ENCODE data around the gene NUDT13.

NUDT13 gene

DNA sequence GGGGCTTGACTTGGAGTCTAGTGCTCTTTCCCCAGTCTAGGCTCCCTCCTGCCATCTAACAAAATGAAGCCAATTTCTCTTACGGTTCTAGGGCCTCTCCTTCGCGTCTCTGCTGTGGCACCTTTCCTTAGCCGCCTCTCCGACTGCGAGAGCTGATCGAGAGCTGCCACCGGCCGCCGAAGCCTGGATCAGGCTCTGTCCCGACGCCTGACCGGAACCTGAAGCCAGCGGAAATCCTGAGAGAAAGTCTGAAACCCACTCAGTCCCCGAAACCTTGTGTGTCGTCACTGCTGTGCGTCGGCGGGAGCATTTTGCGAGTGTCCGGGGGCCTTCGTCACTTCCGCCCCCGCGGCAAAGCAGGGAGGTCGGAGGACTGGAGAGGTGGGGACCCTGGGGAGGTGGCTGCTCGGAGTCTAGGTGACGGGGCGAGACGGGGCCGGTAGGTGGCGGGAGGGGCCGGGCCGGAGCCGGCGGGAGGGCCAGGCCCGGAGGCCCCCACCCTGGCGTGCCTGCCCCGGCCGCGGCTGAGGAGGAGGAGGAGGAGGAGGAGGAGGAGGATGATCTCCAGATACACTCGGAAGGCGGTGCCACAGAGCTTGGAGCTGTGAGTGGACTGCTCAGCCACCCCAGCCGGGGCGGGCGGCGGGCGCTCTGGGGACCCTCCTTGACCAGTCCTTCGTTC is 57.7 kb downstream of the NUDT13 start, which contains the start of the genes ECD and FAM149B1:
ECD (minus strand) TSS at position 226 of the 682 bp plus-strand sequence. CDS start 4,071 bp downstream, outside the sequence.
FAM149B1 (plus strand) TSS at position 337 of the 682 bp plus-strand sequence; CDS start at position 558, 221 bp downstream.
- DNase-seq = peak; percentile 82

DNA sequence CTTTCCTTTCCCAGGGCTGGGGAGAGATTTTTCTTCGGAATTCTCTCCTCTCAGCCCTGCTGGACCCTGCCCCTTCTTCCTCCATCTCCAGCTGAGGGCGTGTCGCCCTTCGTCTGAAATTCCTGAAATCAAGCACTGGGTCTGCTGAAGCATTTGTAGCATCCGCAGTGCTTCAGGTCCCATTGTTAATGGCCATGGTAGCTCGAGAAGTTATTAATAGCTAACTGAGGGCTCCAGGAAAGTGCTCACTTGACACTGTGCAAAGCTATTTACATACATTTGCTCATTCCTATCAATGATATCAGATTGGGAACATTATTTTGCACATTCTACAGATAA is 58.2 kb downstream of the NUDT13 start:
- no peak for DNase-seq

DNA sequence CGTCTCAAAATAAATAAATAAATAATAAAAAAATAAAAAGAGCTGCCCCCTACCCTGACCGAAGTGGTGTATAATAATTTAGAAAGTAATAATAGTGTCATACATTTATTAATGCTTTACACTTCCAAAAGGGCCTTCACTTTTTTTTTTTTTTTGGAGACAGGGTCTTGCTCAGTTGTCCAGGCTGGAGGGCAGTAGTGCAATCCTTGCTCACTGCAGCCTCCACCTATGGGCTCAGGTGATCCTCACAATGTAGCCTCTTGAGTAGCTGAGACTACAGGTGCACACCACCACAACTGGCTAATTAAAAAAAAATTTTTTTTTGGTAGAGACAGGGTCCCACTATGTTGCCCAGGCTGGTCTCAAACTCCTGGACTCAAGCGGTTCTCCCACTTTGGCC is 59.1 kb downstream of the NUDT13 start:
- DNase-seq = no peak

DNA sequence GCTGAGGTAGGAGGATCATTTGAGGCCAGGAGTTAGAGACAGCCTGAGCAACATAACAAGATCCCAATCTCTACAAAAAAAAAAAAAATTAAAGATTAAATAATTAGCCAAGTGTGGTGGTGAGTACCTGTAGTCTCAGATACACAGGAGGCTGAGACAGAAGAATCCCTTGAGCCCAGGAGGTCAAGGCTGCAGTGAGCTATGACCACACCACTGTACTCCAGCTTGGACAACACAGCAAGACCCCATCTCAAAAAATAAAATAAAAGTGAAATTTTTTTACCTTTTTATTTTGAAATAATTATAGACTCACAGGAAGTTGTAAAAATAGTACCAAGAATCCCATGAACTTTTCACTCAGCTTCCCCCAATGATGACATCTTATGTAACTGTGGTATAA is 62.6 kb downstream of the NUDT13 start:
- no peak for DNase-seq

DNA sequence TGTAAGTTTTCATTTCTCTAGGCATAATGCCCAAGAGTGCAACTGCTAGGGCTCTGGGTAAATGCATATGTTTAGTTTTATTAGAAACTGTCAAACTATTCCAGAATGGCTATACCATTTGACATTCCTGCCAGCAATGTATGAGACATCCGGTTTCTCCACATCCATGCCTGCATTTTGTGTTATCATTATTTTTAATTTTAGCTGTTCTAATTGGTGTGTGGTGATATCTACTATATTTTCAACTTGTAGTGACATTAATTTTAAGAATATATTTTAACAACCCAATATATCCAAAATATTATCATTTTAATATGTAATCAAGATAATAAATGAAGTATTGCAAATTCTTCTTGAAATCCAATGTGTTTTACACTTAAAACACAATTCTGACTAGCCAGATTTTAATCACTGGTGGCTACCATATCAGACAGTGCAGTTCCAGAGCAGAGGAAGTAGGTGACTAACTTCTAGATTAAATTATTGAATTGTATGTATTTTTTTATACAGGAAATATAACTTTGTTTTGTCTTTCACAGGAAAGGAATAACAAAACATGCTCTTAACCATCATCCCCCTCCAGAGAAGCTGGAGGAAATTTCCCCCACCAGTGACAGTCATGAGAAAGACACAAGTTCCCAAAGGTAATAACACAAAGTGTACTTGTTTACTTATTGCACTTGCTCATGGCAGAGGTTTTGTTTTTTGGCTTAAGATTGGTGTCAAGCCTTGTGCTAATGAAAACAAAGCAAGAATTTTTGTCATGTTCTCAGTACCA is 64.1 kb downstream of the NUDT13 start:
- no peak for DNase-seq

Data from NK-92 treated with Interleukin-12 subunit alpha and Interleukin-12 subunit beta, amount 100 ng/mL, for 24 hours (cell line).